ENCODE data around the gene LST1. TPM values are rescaled to one million over a fixed set of nuclear protein-coding genes. Genes with fewer than 3 reads are reported as not detected.

The LST1 gene
- total RNA-seq, 1 experiment from 2014 or later: 0.69 TPM

DNA sequence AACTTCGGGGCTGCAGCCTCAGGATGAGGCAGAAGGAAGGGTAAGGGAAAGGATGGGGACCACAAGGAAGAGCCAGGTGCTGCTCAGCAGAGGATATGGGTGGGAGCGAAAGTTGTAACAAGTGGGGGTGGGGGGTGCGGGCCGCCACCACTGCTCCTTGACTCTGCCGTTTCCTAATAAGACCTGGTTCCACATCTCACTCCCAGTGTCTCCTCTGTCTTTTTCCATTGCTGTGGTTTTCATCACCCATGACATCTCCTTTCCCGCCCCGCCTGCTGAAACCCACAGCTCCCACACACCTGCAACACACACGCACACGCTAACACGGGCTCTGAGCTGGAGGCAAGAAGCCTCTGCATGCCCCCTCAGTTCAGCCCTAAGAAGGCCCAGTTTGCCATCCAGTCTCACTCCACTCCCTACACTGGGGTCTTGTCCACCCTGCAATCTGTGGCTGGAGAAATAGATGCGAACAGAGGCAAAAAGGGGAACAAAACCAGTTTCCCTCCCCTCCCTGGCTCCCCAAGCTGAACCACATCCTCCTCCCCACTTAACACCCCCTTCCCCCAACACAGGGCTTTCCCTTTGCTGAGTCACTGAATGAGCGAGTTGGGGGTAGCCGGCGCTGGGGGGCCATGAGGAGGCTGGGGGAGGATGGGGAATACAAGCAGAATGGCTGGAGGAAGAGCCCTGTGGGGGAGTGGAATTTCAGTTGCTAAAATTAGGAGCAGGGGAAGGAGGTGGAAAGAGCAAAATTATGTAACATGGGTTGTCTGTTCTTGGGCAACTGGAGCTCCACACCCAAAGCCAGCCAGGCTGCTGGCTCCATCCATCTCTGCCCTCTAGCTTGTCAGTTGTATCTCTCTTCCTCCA is 27.2 kb upstream of the LST1 start (continued):
- TF ChIP-seq EZH2phosphoT487 (IDR thresholded peaks at IDR 0.05; ENCODE audit: borderline replicate concordance) (no peak), ZFX (IDR thresholded peaks at IDR 0.05) (no peak), FOSL1 (IDR thresholded peaks at IDR 0.05; ENCODE audit: low read depth) (no peak)
- TF ChIP-seq, protein P1, sequence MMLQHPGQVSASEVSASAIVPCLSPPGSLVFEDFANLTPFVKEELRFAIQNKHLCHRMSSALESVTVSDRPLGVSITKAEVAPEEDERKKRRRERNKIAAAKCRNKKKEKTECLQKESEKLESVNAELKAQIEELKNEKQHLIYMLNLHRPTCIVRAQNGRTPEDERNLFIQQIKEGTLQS (IDR thresholded peaks at IDR 0.05): no peak

GRCh38 chr6:31559606-31559957 is 26.5 kb upstream of the LST1 start:
- no peaks in the 10 kb centered on the region for H3K9me2 ChIP-seq (ENCODE audit: insufficient read depth)
- no peak overlapping the region for H2AFZ ChIP-seq (ENCODE audit: low read depth, low read length, poor library complexity, severe bottlenecking)
- H3K4me3 ChIP-seq (replicated peaks in 1 of 2; ENCODE audit: low read depth in 1 of 2, low read length in 2 of 2): no peak overlapping the region
- no peak overlapping the region for H3K27ac ChIP-seq (ENCODE audit: low read depth, low read length)
- peaks cover 6% of the 10 kb centered on the region; the same call in 1 of the 2 replicates for H3K79me2 ChIP-seq (ENCODE audit: insufficient read depth, low read length)
- no TSS peak for BruUV-seq (replicated peaks)
- H3K4me2 ChIP-seq (ENCODE audit: low read length): peak overlapping the region; percentile 72
- peaks cover 18 to 20% of the 10 kb centered on the region in 2 experiments for H3K36me3 ChIP-seq (ENCODE audit: control insufficient read depth in 1 of 2, insufficient read depth in 2 of 2, low read length in 2 of 2)
- H3K9ac ChIP-seq (ENCODE audit: low read length): peak overlapping the region; percentile 31; the same call in 1 of the 2 replicates
- RAD21 ChIA-PET (ENCODE audit: low non-redundant PET in 1 of 2, low total read pairs in 2 of 2, uncharacterized antibody in 2 of 2, unreplicated experiment in 2 of 2): no interaction called here
- POLR2A ChIA-PET: no interaction called here
- TF ChIP-seq FOSL1 (IDR thresholded peaks at IDR 0.05; ENCODE audit: low read depth) (no peak), MAX (IDR thresholded peaks at IDR 0.05) (no peak), REST (IDR thresholded peaks at IDR 0.05; ENCODE audit: low read depth) (no peak), CEBPB (IDR thresholded peaks at IDR 0.05; ENCODE audit: low read depth) (no peak), ZNF274 (IDR thresholded peaks at IDR 0.05; ENCODE audit: low read depth, low read length) (no peak), ELF1 (IDR thresholded peaks at IDR 0.05; ENCODE audit: borderline replicate concordance, low read depth) (no peak), CTCF (IDR thresholded peaks at IDR 0.05 in 2 of 3, conservative IDR thresholded peaks at IDR 0.05 in 1 of 3; ENCODE audit: borderline replicate concordance in 1 of 3, insufficient read depth in 1 of 3, low read depth in 2 of 3, low read length in 2 of 3) (no peak), CBX3 (IDR thresholded peaks at IDR 0.05; ENCODE audit: low read depth) (no peak), SP1 (IDR thresholded peaks at IDR 0.05; ENCODE audit: low read depth) (no peak), EZH2phosphoT487 (IDR thresholded peaks at IDR 0.05; ENCODE audit: borderline replicate concordance) (no peak), SIN3A (IDR thresholded peaks at IDR 0.05; ENCODE audit: low read depth) (no peak), YY1 (IDR thresholded peaks at IDR 0.05; ENCODE audit: extremely low read depth, insufficient replicate concordance, low read depth, low read length) (no peak), EZH2 (IDR thresholded peaks at IDR 0.05) (no peak), SRF (IDR thresholded peaks at IDR 0.05; ENCODE audit: low read depth) (no peak)
- TF ChIP-seq, protein P1 (IDR thresholded peaks at IDR 0.05): no peak
- DNase-seq (ENCODE audit: low read depth, low spot score): no peak
- no peaks in the 10 kb centered on the region for H4K20me1 ChIP-seq (ENCODE audit: insufficient read depth)
- CTCF ChIA-PET: no interaction called here
- H3K27me3 ChIP-seq (ENCODE audit: insufficient read depth, low read length): no peaks in the 10 kb centered on the region
- peaks cover 5 to 24% of the 10 kb centered on the region in 2 experiments; a peak in 3 of 4 replicates for H3K4me1 ChIP-seq (ENCODE audit: control insufficient read depth in 1 of 2, insufficient read depth in 2 of 2, low read length in 2 of 2)
- intact Hi-C loops (cut with micrococcal nuclease): no loop called here
- no peaks in the 10 kb centered on the region for H3K9me3 ChIP-seq (ENCODE audit: control insufficient read depth in 1 of 2, insufficient read depth in 1 of 2, low read depth in 1 of 2, low read length in 2 of 2)
- no peak for ATAC-seq

Data from HCT116 (cell line).